Measurements from ENCODE around the gene HRH4. TPM values are rescaled to one million over a fixed set of nuclear protein-coding genes. Genes with fewer than 3 reads are reported as not detected.

The HRH4 gene
- total RNA-seq, 2 donors from 2014 or later = 0.11 to 0.12 TPM

DNA sequence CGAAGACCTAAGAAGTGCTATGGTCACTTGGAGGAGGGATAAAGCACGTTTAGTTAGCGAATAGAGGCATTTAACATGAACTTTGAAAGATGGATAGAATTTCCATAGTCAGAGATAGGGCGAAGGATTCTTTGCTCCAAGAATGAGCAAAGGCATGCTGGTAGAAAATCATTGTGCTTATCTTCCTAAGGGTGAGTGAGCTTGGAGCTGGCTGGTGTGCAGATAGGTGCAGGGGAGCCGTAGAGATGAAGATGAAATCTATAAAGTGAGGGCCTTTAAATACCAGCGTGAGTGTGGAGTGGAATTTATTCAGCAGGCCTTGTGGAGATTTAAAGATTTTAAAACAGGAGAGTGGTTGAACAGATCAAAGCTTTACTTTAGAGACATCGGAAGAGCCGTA lies 1.6 kb downstream of the HRH4 start:
- no peak for ATAC-seq
- no peak for DNase-seq
- intact Hi-C loops (cut with DNase I, micrococcal nuclease) = no loop called here

- DNase-seq (no peak), ATAC-seq (no peak)
- intact Hi-C loops (cut with DNase I, micrococcal nuclease) = no loop called here
Measured at GRCh38 chr18:24462838-24463775, 2.7 kb downstream of the HRH4 start.

DNA sequence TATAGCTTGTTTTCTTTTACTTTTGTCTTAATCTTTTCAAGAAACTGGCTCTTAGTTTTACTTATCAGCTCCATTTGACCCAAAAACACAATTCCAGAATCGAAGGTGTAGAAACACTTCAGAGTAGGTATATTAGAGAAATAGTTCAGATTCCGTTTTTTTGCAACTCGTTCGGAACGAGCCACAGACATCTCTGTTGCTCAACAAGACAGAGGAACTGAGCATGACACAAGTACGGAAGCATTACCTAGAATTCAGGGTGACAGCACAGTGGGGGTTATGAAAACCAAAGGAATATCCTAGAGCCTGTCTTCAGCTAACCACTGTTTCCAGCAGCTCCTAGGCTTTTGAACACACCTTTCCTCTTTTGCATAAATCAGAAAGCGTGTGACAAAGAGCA lies 5.0 kb downstream of the HRH4 start:
- DNase-seq (no peak), ATAC-seq (no peak)
- intact Hi-C loops (cut with DNase I, micrococcal nuclease) = no loop called here

DNA sequence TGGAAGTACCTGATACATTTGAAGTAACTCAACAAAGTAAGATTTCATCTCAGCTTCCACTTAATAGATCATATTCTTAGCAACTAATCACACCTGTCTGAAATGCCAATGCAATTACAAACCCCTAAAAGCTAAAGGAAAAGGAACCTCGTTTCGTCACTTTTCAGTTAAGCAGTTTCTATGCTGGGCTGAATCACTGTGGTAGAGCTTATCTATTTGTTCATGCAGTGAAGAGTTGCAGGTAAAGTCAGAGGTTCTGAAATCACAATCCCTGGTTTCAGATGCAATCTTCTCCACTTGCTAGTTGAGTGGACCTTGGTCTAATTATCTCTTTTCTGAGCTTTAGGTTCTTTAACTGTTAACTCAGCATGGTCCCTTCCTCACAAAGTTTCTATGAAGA lies 6.3 kb downstream of the HRH4 start:
- DNase-seq (no peak), ATAC-seq (no peak)
- intact Hi-C loops (cut with DNase I, micrococcal nuclease) = no loop called here

DNA sequence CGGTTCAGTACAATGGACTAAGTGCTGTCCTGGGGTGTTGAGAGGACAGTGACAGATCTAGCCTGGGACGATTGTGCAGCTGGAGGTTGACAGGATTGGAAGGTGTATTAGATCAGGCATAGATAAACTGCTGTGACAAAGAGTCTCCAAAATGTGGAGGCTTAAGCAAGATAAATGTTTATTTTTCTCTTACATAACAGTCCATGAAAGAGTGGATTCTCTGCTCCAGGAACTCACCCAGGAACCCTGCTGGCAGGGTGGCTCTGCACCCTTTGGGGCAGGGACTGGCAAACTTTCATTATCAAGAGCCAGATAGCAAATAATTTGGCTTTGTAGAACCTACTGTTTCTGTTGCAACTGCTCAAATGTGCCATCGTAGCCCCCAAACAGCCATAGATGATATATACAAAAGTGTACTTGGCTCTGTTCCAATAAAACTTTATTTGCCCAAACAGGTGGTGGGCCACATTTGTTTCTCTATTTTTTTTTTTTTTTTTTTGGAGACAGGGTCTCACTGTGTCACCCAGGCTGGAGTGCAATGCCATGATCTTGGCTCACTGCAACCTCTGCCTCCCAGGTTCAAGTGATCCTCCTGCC lies 9.7 kb downstream of the HRH4 start:
- no peak for DNase-seq
- intact Hi-C loops (cut with DNase I, micrococcal nuclease) = no loop called here
- ATAC-seq = no peak

GRCh38 chr18:24470805-24471204 lies 10.4 kb downstream of the HRH4 start:
- DNase-seq (no peak), ATAC-seq (no peak)
- intact Hi-C loops (cut with DNase I, micrococcal nuclease) = no loop called here

DNA sequence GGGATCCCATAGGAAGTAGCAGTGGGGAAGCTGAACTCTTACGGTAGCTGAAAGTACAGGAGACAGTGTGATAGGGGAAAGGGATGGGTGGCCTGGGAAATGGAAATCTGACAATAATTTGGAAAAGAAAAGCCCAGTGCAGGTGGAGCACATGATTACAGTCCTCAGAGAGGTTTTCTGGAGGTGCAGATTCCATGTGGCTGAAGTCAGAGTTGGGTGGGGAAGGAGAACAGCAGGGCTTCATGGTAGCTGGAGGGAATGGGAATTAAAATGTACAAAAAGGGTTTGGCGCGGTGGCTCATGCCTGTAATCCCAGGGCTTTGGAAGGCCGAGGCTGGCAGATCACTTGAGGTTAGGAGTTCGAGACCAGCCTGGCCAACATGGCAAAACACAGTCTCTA lies 12.2 kb downstream of the HRH4 start:
- intact Hi-C loops (cut with DNase I, micrococcal nuclease) = no loop called here
- ATAC-seq = no peak
- DNase-seq = no peak

GRCh38 chr18:24474406-24474805 lies 14.0 kb downstream of the HRH4 start:
- intact Hi-C loops (cut with DNase I, micrococcal nuclease) = no loop called here
- no peak for DNase-seq
- ATAC-seq = no peak

DNA sequence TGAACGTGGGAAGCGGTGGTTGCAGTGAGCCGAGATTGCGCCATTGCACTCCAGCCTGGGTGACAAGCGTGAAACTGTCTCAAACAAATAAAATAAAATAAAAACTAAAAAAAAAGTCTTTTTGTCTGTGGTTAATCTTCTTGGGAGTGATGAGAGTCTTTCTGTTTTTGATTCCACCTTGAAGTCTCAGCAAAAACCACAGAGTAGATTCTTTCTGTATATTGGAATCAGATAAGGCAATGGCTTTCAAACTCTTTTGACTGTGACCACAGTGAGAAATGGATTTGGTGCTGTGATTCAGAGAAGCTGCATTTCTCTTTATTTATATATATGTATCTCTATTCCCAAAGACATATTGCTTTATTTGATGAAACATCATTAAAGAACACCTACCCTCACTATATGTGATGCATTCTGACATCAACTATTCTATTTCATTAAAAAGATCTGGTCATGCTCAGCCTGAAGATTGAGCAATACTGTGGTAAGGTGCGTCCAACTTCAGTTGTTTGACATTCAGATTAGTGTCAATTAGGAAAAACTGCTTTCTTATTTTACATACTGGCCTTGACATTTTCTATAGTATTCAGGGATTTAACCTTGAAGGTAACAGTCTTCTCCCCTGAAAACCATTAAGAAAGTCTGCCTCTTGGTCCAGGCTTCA lies 15.6 kb downstream of the HRH4 start:
- ATAC-seq = no peak
- intact Hi-C loops (cut with DNase I, micrococcal nuclease) = no loop called here
- DNase-seq = no peak

DNA sequence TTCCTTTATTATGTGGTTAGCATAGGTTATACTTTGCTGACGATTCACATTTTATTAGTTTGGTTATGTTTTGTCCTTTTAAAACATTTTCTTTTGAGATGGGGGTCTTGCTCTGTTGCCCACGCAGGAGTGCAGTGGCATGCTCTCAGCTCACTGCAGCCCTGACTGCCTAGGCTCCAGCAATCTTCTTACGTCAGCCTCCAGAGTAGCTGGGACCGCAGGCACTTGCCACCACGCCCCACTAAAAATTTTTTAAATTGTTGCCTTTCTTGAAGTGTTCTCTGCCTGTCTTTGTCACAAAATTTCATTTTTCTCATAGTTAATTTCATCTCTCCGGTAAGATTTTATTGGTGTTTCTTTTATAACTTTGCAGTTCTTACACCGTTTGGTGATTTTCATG lies 18.9 kb downstream of the HRH4 start:
- ATAC-seq (no peak), DNase-seq (no peak)
- intact Hi-C loops (cut with DNase I, micrococcal nuclease) = no loop called here

DNA sequence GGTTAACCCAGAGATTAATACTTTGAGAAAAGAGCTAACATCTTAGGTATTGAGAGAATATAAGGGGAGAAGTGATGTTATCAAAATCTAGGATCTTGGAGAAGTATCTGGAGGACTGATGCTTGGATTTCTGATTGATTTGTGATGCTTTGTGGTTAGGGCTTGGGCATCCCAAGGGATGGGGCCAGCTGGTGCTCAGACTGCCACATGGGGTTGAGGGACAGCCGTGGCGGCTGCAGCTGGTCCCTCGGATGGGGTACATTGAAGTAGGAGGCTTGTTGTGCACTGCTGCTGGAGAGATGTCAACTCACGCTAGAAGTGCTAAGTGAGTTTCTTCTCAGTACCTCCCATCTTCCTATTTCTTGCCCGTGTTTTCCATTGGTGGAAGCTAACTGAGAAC lies 22.4 kb downstream of the HRH4 start:
- ATAC-seq (no peak), DNase-seq (no peak)
- intact Hi-C loops (cut with DNase I, micrococcal nuclease) = no loop called here

GRCh38 chr18:24485681-24486080 lies 25.2 kb downstream of the HRH4 start:
- intact Hi-C loops (cut with DNase I, micrococcal nuclease) = loop anchor here in 1 of 2 donors (5.0 kb wide), 1 partner anchor 128 kb away; no protein-coding TSS in a partner anchor
- ATAC-seq = no peak
- no peak for DNase-seq

- no peak for DNase-seq
- ATAC-seq = no peak
- intact Hi-C loops (cut with DNase I, micrococcal nuclease) = loop anchor here in 1 of 2 donors (5.0 kb wide), 1 partner anchor 129 kb away; no protein-coding TSS in a partner anchor
Measured at GRCh38 chr18:24486684-24487083, 26.2 kb downstream of the HRH4 start.

- intact Hi-C loops (cut with DNase I, micrococcal nuclease) = loop anchor here in 1 of 2 donors (5.0 kb wide), 1 partner anchor 132 kb away; no protein-coding TSS in a partner anchor
- peak; percentile 69 for ATAC-seq
- no peak for DNase-seq
Measured at GRCh38 chr18:24488824-24489493, 28.5 kb downstream of the HRH4 start.

DNA sequence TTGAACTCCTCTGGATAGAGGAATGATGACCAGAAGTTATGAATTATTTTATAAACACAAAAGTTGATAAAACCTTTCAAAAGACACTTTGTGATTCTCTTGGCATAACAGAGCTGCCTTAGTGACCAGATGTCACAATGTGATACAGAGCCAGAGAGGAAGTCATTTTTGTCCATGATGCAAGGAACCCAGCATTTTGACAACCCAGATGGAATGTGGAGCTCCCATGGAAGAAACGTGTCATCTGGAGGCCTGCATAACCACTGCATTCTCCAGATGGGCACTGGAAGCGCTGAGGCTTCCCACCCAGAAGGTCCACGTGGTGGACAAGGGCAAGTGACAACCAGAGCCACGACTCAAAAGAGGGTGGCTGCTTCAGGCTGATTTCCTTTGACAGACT lies 30.1 kb downstream of the HRH4 start:
- intact Hi-C loops (cut with DNase I, micrococcal nuclease) = no loop called here
- ATAC-seq = no peak
- no peak for DNase-seq

GRCh38 chr18:24491927-24492834 lies 31.7 kb downstream of the HRH4 start:
- DNase-seq (peak in 1 of 2 donors; percentile 17), ATAC-seq (no peak)
- intact Hi-C loops (cut with DNase I, micrococcal nuclease) = no loop called here

DNA sequence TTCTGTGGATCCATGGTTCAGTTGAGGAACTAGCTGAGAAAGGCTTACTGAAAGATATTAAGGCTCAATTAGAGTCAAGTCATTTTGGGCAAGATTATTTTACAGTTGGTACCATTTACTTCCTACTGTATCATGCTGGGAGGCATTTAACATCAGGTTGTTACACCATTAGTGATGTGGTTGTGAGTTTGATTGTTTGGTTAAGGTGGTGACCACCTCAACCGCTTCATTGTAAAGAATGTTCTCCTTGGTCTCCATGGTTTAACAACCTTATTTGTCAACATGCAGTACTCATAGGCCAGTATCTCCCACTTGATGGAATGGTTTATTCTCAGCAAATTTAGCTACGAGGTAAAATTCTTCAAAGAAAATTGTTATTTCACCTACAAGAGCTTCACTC lies 34.1 kb downstream of the HRH4 start:
- intact Hi-C loops (cut with DNase I, micrococcal nuclease) = no loop called here
- ATAC-seq (no peak), DNase-seq (no peak)

DNA sequence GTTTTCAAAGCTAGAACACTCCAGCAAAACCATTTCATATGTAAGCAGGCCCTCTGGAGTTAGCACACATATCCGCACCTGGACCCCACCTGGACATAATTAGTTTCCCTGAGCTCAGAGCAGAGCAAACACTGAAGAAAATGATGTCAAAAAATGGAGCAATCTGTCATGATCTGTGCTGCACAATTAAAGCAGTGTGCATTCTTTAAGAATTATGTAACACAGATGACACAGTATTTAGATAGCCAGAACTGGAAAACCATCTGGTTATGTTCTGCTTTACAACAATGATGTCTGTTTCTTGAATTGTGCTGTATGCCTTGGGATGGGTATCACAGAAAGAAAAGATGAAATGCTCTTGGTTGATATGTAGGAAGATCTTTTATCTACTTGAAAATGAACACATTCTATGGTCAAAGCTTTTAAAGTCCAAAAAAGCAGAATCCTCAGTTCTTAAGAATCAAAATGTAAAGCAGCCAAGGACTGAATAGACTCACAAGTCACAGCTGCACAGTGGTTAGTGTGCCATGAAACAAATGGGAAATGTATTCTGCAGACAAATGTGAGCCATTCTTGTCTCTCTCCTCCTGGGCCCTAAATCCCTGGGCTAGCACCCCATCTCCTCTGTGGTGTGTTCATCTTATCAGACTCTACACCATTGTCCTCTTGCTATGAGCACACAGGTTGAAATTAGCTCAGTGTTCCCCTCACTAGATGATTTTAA lies 36.8 kb downstream of the HRH4 start:
- intact Hi-C loops (cut with DNase I, micrococcal nuclease) = no loop called here
- ATAC-seq = no peak
- no peak for DNase-seq
